ENCODE results near the gene THBS3.
"Not testable (repeated sequence)": the region's sequence is repeated elsewhere in the genome, so short reads cannot be mapped to it uniquely, and the experiment has no call there.

THBS3 gene

DNA sequence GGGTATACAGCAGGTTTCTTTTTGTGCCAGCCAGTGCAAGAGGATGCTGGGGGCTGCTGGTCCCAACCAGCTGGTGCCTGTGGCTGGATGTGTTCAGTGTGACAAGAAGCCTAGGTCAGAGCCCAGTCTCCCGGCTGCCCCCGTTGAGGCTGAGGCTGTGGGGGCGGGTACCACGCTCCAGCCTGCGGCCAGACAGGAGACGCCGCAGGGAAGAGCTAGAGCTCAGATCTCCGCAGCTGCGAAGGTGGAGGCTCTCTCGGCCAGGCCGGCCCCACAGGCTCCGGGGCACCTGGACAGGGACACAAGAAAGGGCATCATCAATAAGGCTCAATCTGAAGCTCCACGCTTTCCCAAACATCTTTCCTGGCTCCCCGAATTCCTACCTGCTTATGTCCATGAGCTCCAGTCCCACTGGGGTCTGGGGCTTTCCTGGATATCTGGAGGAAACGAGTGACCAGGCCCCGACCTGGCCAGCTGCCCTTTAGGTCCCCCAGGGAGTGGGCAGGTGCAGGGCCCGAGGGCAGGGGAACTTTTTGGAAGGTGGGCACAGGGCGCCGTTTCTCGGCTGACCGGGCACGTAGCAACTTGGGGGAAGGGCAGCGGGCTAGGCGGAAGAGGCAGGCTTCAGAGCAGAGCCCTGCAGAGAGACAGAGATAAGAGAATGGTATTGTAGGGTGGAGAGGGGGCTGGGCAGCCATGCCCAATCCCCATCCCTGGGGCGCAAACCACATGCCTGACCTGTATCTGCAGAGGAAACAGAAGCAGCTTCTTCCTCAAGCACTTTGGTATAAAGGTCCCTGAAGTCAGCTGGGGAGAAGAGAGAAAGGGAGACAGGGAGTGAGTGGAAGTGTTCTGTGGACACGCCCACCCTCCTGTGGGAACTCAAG lies 40.2 kb upstream of the THBS3 start:
- Histone ChIP-seq H3K4me1 (peaks cover 14% of the 10 kb centered on the region), H3K36me3 (no peaks in the 10 kb centered on the region; the same call in none of the 2 replicates), H3K9me3 (no peaks in the 10 kb centered on the region), H3K4me3 (ENCODE audit: low read depth, low read length) (peak overlapping the region; percentile 33), H3K27me3 (no peaks in the 10 kb centered on the region)
- TF ChIP-seq, protein P1, sequence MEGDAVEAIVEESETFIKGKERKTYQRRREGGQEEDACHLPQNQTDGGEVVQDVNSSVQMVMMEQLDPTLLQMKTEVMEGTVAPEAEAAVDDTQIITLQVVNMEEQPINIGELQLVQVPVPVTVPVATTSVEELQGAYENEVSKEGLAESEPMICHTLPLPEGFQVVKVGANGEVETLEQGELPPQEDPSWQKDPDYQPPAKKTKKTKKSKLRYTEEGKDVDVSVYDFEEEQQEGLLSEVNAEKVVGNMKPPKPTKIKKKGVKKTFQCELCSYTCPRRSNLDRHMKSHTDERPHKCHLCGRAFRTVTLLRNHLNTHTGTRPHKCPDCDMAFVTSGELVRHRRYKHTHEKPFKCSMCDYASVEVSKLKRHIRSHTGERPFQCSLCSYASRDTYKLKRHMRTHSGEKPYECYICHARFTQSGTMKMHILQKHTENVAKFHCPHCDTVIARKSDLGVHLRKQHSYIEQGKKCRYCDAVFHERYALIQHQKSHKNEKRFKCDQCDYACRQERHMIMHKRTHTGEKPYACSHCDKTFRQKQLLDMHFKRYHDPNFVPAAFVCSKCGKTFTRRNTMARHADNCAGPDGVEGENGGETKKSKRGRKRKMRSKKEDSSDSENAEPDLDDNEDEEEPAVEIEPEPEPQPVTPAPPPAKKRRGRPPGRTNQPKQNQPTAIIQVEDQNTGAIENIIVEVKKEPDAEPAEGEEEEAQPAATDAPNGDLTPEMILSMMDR (IDR thresholded peaks at IDR 0.05; ENCODE audit: low read depth, low read length): no peak
- peak; percentile 59 for DNase-seq

DNA sequence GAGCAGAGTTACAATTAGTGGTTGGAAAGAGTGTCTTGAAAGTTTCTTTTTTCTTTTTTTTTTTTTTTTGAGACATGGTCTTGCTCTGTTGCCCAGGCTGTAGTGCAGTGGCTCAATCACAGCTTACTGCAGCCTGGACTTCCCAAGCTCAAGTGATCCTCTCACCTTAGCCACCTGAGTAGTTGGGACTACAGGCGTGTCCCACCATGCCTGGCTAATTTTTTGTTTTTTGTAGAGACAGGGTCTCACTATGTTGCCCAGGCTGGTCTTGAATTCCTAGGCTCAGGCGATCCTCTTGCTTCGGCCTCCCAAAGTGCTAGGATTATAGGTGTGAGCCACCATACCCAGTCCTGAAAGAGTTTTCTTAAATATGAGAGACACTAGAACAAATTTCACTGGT lies 39.1 kb upstream of the THBS3 start:
- not testable (repeated sequence) for H3K27me3 ChIP-seq; H3K36me3 ChIP-seq; DNase-seq; H3K9me3 ChIP-seq; H3K4me3 ChIP-seq (ENCODE audit: low read depth, low read length)
- H3K4me1 ChIP-seq: peaks cover 14% of the 10 kb centered on the region

DNA sequence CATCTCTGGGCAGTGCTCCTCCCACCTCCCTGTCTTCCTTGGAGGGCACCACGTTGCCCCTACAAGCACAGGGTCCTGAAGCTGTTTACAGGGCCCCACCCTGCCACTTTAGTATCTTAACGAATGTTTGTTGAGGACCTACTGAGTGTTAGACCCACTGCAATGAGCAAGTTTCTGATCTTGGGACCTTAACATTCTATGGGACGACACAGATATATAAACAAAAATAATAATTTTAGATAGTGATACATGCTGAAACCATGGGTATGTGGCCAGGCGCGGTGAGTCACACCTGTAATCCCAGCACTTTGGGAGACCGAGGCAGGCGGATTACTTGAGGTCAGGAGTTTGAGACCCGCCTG lies 37.4 kb upstream of the THBS3 start:
- Histone ChIP-seq H3K36me3 (no peaks in the 10 kb centered on the region; the same call in 1 of the 2 replicates), H3K4me3 (ENCODE audit: low read depth, low read length) (peak overlapping the region; percentile 50), H3K9me3 (no peaks in the 10 kb centered on the region), H3K4me1 (peaks cover 11% of the 10 kb centered on the region), H3K27me3 (no peaks in the 10 kb centered on the region)
- DNase-seq: no peak
- TF ChIP-seq, protein P1 (IDR thresholded peaks at IDR 0.05; ENCODE audit: low read depth, low read length): no peak

GRCh38 chr1:155244368-155245162 lies 36.9 kb upstream of the THBS3 start:
- H3K9me3 ChIP-seq: no peaks in the 10 kb centered on the region
- peak overlapping the region; percentile 84 for H3K4me3 ChIP-seq (ENCODE audit: low read depth, low read length)
- no peaks in the 10 kb centered on the region for H3K27me3 ChIP-seq
- peak; percentile 99 for DNase-seq
- TF ChIP-seq, protein P1 (IDR thresholded peaks at IDR 0.05; ENCODE audit: low read depth, low read length): peak; percentile 38; the same call in 1 of the 2 replicates
- no peaks in the 10 kb centered on the region; the same call in 1 of the 2 replicates for H3K36me3 ChIP-seq
- peaks cover 11% of the 10 kb centered on the region for H3K4me1 ChIP-seq

DNA sequence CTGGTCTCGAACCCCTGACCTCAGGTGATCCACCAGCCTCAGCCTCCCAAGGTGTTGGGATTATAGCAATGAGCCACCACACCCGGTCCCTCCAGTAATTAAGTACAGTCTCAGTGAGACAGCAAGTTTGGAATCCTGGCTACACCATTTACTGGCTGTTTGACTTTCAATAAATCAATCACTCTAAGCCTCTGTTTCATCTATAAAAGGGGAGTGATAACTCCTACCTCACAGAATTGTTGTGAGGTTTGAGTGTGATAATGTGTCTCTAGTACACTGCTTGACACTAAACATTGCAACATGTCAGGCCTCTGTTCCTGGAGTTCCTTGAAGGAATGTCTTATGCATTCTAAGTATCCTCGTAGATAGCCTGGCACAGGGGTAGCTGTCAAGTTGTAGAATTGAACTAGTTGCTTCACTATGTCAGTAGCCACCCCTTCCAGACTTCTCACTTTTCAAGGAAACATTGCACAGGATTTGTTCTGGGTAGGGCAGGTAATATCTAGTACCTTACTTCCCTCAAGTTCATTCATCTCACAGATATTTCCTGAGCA lies 35.2 kb upstream of the THBS3 start:
- no peaks in the 10 kb centered on the region for H3K27me3 ChIP-seq
- no peak for DNase-seq
- no peaks in the 10 kb centered on the region; the same call in 1 of the 2 replicates for H3K36me3 ChIP-seq
- peaks cover 4% of the 10 kb centered on the region for H3K4me1 ChIP-seq
- peak overlapping the region; percentile 84 for H3K4me3 ChIP-seq (ENCODE audit: low read depth, low read length)
- TF ChIP-seq, protein P1 (IDR thresholded peaks at IDR 0.05; ENCODE audit: low read depth, low read length): no peak
- no peaks in the 10 kb centered on the region for H3K9me3 ChIP-seq

DNA sequence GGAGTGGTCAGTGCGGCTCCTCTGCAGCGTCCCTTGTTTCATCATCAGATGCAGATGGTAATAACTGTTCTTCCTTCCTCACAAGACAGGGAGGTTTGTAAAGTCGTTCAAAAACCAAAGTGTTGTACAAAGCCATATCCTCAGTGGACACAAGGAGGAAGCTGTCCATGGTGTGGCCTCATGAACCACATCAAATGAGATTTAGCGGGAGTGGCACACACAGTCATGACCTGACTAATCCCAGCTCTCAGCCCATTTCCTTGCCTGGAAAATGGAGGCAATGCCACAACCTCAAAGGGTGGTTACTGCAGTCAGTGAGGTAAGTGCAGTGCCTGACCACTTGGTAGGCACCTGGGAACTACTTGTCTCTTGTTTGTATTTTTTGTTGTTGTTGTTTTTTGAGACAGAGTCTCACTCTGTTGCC lies 34.2 kb upstream of the THBS3 start:
- Histone ChIP-seq H3K36me3 (peaks cover 5% of the 10 kb centered on the region), H3K4me1 (peaks cover 3% of the 10 kb centered on the region), H3K27me3 (no peaks in the 10 kb centered on the region), H3K9me3 (no peaks in the 10 kb centered on the region), H3K4me3 (ENCODE audit: low read depth, low read length) (no peak overlapping the region)
- DNase-seq: no peak
- TF ChIP-seq, protein P1 (IDR thresholded peaks at IDR 0.05; ENCODE audit: low read depth, low read length): no peak
